Endothelial cell (in vitro differentiated cells): Measurements from ENCODE around the gene PGAM2. TPM values are rescaled to one million over a fixed set of nuclear protein-coding genes. Genes with fewer than 3 reads are reported as not detected.

Experiments used
- DNase-seq: peaks from one replicate; pipeline ENCODE4 v3.0.0; 2021; ENCODE audit warnings: low spot score
- H3K27ac Mint-ChIP-seq: one replicate; pipeline ENCODE4 v1.8.0; 2021; ENCODE audit warnings: mixed read lengths, inconsistent platforms; ENCODE audit not compliant: unreplicated experiment
- H3K27me3 Mint-ChIP-seq: one replicate; pipeline ENCODE4 v1.8.0; 2021; ENCODE audit warnings: mild to moderate bottlenecking, moderate library complexity, mixed read lengths, inconsistent platforms; ENCODE audit not compliant: unreplicated experiment
- H3K36me3 Mint-ChIP-seq: one replicate; pipeline ENCODE4 v1.8.0; 2021; ENCODE audit warnings: mild to moderate bottlenecking, low read depth, mixed read lengths, inconsistent platforms; ENCODE audit not compliant: unreplicated experiment
- H3K4me1 Mint-ChIP-seq: one replicate; pipeline ENCODE4 v1.8.0; 2021; ENCODE audit warnings: mild to moderate bottlenecking, mixed read lengths, inconsistent platforms; ENCODE audit not compliant: unreplicated experiment
- H3K4me3 Mint-ChIP-seq: one replicate; pipeline ENCODE4 v1.8.0; 2021; ENCODE audit warnings: mild to moderate bottlenecking, mixed read lengths, inconsistent platforms; ENCODE audit not compliant: unreplicated experiment
- H3K9me3 Mint-ChIP-seq: one replicate; pipeline ENCODE4 v1.8.0; 2021; ENCODE audit warnings: mixed read lengths, inconsistent platforms; ENCODE audit not compliant: unreplicated experiment
- total RNA-seq: library from RNA; stranded (reverse); fragmentation: NEBNext Ultra II Directional; extraction: Animal tissue kit (Norgen Biotek cat#: 25700); gene quantifications from one replicate; pipeline ENCODE4 v1.2.1, GENCODE V29; 2021; ENCODE audit not compliant: unreplicated experiment
- TF ChIP-seq, protein P1 (sequence below): fragments of 200-600 bp; sonication (generic); IDR thresholded peaks from one replicate; pipeline ENCODE4 v1.5.0; 2021; ENCODE audit warnings: antibody characterized with exemption; ENCODE audit not compliant: unreplicated experiment

PGAM2 gene
- total RNA-seq, 1 donor from 2014 or later: not detected

DNA sequence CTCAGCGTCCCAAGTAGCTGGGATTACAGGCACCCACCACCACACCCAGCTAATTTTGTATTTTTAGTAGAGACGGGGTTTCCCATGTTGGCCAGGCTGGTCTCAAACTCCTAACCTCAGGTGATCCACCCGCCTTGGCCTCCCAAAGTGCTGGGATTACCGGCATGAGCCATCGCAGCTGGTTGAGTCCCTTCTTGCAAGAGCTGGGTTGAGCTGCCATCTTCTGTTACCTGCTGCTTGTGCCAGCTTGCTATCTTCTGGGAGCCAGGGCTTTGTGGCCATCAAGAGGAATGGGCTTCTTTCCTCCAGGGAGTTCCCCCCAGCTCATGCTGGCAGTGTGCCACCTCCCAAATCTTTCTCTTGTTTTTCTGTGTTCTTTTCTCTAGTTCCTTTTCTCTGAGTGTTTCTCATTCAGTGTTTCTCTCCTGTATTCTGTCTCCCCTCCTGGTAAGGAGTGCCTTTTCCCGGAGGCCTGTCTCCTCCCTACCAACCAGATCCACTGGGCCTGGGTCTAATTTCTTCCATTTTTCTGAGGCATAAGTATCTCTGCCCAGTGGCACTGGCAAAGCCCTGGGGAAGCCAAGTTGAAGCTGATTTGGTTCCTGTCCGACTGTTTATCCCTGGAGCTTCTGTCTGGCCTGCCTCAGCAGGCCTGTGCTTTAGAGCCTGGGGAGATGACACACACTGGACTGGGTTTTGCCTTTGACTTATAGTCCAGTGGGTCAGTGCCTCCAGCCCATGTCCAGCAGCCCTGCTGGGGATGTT lies 17.2 kb downstream of the PGAM2 start:
- H3K36me3 Mint-ChIP-seq: peaks cover 7% of the 10 kb centered on the region
- peaks cover 33% of the 10 kb centered on the region for H3K4me1 Mint-ChIP-seq
- no peaks in the 10 kb centered on the region for H3K9me3 Mint-ChIP-seq
- H3K4me3 Mint-ChIP-seq: no peak overlapping the region
- H3K27me3 Mint-ChIP-seq: peaks cover 7% of the 10 kb centered on the region
- TF ChIP-seq, protein P1, sequence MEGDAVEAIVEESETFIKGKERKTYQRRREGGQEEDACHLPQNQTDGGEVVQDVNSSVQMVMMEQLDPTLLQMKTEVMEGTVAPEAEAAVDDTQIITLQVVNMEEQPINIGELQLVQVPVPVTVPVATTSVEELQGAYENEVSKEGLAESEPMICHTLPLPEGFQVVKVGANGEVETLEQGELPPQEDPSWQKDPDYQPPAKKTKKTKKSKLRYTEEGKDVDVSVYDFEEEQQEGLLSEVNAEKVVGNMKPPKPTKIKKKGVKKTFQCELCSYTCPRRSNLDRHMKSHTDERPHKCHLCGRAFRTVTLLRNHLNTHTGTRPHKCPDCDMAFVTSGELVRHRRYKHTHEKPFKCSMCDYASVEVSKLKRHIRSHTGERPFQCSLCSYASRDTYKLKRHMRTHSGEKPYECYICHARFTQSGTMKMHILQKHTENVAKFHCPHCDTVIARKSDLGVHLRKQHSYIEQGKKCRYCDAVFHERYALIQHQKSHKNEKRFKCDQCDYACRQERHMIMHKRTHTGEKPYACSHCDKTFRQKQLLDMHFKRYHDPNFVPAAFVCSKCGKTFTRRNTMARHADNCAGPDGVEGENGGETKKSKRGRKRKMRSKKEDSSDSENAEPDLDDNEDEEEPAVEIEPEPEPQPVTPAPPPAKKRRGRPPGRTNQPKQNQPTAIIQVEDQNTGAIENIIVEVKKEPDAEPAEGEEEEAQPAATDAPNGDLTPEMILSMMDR: no peak
- no peak overlapping the region for H3K27ac Mint-ChIP-seq
- DNase-seq: no peak

DNA sequence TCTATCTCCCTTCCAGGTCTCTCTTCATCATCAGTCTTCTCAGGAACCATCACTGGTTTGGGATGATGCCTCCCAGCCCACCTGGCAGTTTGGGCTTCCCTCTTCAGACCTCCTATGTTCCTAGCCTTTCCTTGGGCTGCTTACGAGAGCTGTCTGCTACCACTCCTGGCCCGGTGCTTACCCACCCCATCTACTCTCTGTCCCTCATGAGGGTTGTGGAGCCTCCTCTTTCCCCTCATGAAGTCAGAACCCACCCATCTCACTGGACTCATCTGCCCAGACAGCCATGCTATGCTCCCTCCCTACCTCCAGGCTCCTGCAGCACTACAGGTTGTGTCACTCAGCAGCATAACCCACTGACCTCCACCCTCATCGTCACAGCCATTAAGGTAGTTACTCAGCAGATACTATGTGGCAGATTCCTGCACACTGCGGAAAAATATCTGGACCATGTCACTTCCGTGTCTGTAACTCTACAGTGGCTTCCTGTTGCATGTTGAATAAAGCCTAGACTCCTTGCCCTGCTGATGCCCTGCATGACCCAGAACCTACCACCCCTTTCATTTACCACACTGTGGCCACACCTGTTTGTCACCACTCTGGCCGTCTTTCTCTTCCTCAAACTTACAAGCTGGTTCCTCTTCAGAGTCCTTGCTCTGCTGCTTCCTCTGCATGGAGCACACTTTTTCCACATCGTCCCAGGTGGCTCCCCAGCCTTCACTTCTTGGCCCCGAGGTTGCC lies 18.9 kb downstream of the PGAM2 start:
- peaks cover 8% of the 10 kb centered on the region for H3K27me3 Mint-ChIP-seq
- peaks cover 27% of the 10 kb centered on the region for H3K4me1 Mint-ChIP-seq
- H3K9me3 Mint-ChIP-seq: no peaks in the 10 kb centered on the region
- no peak for DNase-seq
- TF ChIP-seq, protein P1: no peak
- H3K36me3 Mint-ChIP-seq: peaks cover 7% of the 10 kb centered on the region
- peak overlapping the region; percentile 38 for H3K27ac Mint-ChIP-seq
- peak overlapping the region; percentile 89 for H3K4me3 Mint-ChIP-seq

DNA sequence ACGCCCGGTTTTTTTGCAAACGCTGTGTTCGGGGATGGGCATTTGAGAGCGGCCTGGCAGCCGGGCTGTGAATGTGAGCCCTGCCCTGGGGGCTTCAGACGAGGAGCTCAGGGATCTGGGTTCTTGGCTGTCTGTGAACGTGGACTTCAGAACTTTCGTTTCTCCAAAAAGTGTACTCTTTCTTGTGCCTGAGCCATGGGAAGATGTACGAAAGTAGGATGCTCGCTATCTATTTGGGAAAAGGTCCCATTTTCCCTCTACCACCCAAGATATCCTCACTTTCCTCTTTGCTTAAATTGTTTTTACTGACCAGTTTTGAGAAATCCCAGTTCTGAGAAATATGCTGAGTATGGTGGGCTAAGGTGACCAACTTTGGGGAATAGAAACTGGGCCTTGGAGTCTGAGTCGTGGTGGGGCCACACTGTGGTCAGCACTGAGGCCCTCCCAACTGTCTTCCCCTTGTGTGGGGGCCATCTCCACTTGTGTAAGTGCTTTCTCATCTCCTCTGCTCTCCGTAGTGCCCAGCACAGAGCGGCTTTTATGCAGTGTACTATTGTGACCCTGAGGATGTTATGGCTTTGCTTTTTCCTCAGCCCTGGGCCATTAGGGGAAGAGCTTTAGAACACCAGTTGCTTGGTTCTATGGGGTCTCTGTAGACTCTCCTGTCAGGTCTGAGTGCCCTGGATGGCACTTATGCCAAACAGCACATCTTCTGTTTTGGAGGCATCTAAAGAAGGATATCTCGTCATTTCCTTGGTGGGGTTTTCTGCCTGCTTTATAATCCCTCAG lies 19.9 kb downstream of the PGAM2 start:
- peaks cover 23% of the 10 kb centered on the region for H3K4me1 Mint-ChIP-seq
- peaks cover 8% of the 10 kb centered on the region for H3K27me3 Mint-ChIP-seq
- DNase-seq: no peak
- H3K27ac Mint-ChIP-seq: peak overlapping the region; percentile 38
- TF ChIP-seq, protein P1: no peak
- peak overlapping the region; percentile 89 for H3K4me3 Mint-ChIP-seq
- H3K36me3 Mint-ChIP-seq: peaks cover 7% of the 10 kb centered on the region
- no peaks in the 10 kb centered on the region for H3K9me3 Mint-ChIP-seq

DNA sequence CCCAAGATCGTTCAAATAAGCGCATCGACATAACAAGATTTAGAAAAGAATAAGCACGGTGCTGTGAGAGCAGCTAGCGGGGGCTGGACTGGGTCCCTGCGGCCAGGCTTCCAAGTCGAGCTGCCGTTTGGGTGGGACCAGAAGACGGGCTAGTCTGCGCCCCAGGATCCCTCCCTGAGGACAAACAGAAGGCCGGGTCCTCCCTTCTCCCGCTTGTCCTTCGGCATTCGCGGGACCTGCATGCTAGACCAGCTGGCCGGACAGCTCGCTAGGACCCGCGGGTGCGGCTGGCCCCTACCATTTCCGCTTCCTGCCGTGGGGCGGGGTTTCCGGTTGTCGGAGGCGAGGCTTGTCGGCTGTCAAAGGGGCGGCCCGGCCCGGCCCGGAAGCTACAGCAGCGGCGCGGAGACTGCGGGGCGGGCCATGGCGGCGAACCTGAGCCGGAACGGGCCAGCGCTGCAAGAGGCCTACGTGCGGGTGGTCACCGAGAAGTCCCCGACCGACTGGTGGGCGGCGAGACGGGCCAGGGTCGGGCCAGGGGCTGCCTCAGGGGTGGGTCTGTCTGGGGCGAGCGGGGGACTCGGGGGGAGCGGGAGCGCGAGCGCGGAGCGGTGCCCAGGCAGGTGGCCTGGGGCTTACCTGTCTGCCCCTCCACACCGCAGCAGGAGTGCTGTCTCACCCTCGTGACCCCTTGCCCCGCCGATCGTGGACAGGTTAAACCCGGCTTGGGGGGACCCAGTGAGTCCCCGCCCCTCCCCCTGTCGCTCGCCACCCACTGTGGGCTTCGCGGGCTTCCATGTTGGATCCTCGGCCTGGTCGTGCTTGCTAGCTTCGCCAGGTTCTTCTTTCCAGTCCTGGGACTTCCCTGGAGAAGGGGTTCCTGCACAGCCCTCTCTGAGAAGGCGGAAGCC lies 20.8 kb downstream of the PGAM2 start, which contains the start of gene DBNL:
Gene DBNL, plus strand, starts transcription at position 388 of the 911 bp plus-strand sequence. Its CDS starts 36 bp downstream, at position 424.
- TF ChIP-seq, protein P1: no peak
- Mint-ChIP-seq H3K27me3 (peaks cover 8% of the 10 kb centered on the region), H3K9me3 (no peaks in the 10 kb centered on the region), H3K36me3 (peaks cover 7% of the 10 kb centered on the region), H3K4me3 (peak within 1 kb of the TSS; percentile 93), H3K27ac (peak within 1 kb of the TSS; percentile 88), H3K4me1 (peaks cover 23% of the 10 kb centered on the region)
- peak; percentile 92 for DNase-seq
